GM23338 (cell line): ENCODE results near the gene CAMKK2. TPM values are rescaled to one million over a fixed set of nuclear protein-coding genes. Genes with fewer than 3 reads are reported as not detected.

ENCODE experiments used
- ATAC-seq: fragments of 200-7000 bp; cut with Tn5 transposase; 3 replicates; pipeline ENCODE4 v1.9.1; 2020
- DNase-seq: peaks from one replicate; pipeline ENCODE4 v3.0.0-alpha.2; 2015; ENCODE audit warnings: low spot score
- H2AFZ ChIP-seq: fragments of 200-600 bp; sonication (generic); 2 replicates; pipeline ENCODE4 v1.8.0; 2016; ENCODE audit warnings: antibody characterized with exemption, mild to moderate bottlenecking, moderate library complexity
- H3F3A ChIP-seq: fragments of 200-600 bp; sonication (generic); replicated peaks from 2 replicates; pipeline ENCODE4 v1.8.0; 2017; ENCODE audit warnings: antibody characterized with exemption, mixed run types, low read depth
- H3K27ac ChIP-seq: fragments of 200-600 bp; sonication (generic); 2 replicates; pipeline ENCODE4 v1.6.1; 2016; ENCODE audit warnings: low read depth
- H3K27me3 ChIP-seq: fragments of 200-600 bp; sonication (generic); 2 replicates; pipeline ENCODE4 v1.8.0; 2016; ENCODE audit warnings: mild to moderate bottlenecking, mixed run types, moderate library complexity; ENCODE audit not compliant: insufficient read depth
- H3K36me3 ChIP-seq: fragments of 200-600 bp; sonication (generic); 2 replicates; pipeline ENCODE4 v1.8.0; 2016; ENCODE audit warnings: mild to moderate bottlenecking; ENCODE audit not compliant: insufficient read depth
- H3K4me1 ChIP-seq: fragments of 200-600 bp; sonication (generic); 2 replicates; pipeline ENCODE4 v1.8.0; 2016; ENCODE audit warnings: mild to moderate bottlenecking, moderate library complexity; ENCODE audit not compliant: insufficient read depth
- H3K4me2 ChIP-seq: fragments of 200-600 bp; sonication (generic); 2 replicates; pipeline ENCODE4 v1.7.1; 2017; ENCODE audit warnings: mixed run types
- H3K4me3 ChIP-seq: fragments of 200-600 bp; sonication (generic); 2 replicates; pipeline ENCODE4 v1.6.1; 2016; ENCODE audit warnings: mixed run types
- H3K79me2 ChIP-seq: fragments of 200-600 bp; sonication (generic); replicated peaks from 2 replicates; pipeline ENCODE4 v1.8.0; 2017; ENCODE audit warnings: mild to moderate bottlenecking; ENCODE audit not compliant: insufficient read depth
- H3K9me2 ChIP-seq: fragments of 200-600 bp; sonication (generic); 2 replicates; pipeline ENCODE4 v1.8.0; 2017; ENCODE audit not compliant: insufficient read depth
- H4K20me1 ChIP-seq: fragments of 200-600 bp; sonication (generic); replicated peaks from 2 replicates; pipeline ENCODE4 v1.8.0; 2017; ENCODE audit warnings: mild to moderate bottlenecking; ENCODE audit not compliant: insufficient read depth
- H3K27ac Mint-ChIP-seq: 2 replicates; pipeline ENCODE4 v1.8.0; 2020; ENCODE audit warnings: inconsistent platforms, mild to moderate bottlenecking, moderate library complexity, mixed read lengths
- H3K27me3 Mint-ChIP-seq: 3 replicates; pipeline ENCODE4 v1.8.0; 2022; ENCODE audit warnings: low read depth, mild to moderate bottlenecking, moderate library complexity, mixed read lengths, inconsistent platforms; ENCODE audit not compliant: insufficient read depth, poor library complexity
- H3K36me3 Mint-ChIP-seq: 3 replicates; pipeline ENCODE4 v1.8.0; 2021; ENCODE audit warnings: low read depth, mild to moderate bottlenecking, inconsistent platforms, moderate library complexity, mixed read lengths
- H3K4me1 Mint-ChIP-seq: 3 replicates; pipeline ENCODE4 v1.8.0; 2020; ENCODE audit warnings: mild to moderate bottlenecking, inconsistent platforms, mixed read lengths
- H3K4me3 Mint-ChIP-seq: 3 replicates; pipeline ENCODE4 v1.8.0; 2021; ENCODE audit warnings: moderate library complexity, mild to moderate bottlenecking, inconsistent platforms, mixed read lengths
- H3K9me3 Mint-ChIP-seq: 3 replicates; pipeline ENCODE4 v1.8.0; 2020; ENCODE audit warnings: moderate library complexity, mild to moderate bottlenecking, inconsistent platforms, mixed read lengths
- CREB1 ChIP-seq: fragments of 250-450 bp; sonication (Bioruptor Pico); IDR thresholded peaks from 2 replicates; pipeline ENCODE4 v1.5.0; 2020; ENCODE audit warnings: low read depth, mild to moderate bottlenecking, moderate library complexity
- CTCF ChIP-seq, 2 experiments: fragments of 200-600 bp in 1 of 2; sonication (generic) in 1 of 2; conservative IDR thresholded peaks; 2 replicates each; pipeline versions ENCODE4 v1.5.1 to v1.6.1; 2016 to 2017; ENCODE audit warnings: antibody characterized with exemption in 2 of 2, low read depth in 2 of 2, mild to moderate bottlenecking in 2 of 2, moderate library complexity in 1 of 2
- EZH2 ChIP-seq: fragments of 200-600 bp; sonication (generic); IDR thresholded peaks from one replicate; pipeline ENCODE4 v1.8.0; 2017; ENCODE audit warnings: antibody characterized with exemption, mild to moderate bottlenecking, low read depth; ENCODE audit not compliant: unreplicated experiment
- EZH2phosphoT487 ChIP-seq: fragments of 200-600 bp; sonication (generic); IDR thresholded peaks from one replicate; pipeline ENCODE4 v1.8.1; 2018; ENCODE audit warnings: antibody characterized with exemption; ENCODE audit not compliant: unreplicated experiment
- JUNB ChIP-seq: IDR thresholded peaks from one replicate; pipeline ENCODE4 v1.6.1; 2016; ENCODE audit warnings: antibody characterized with exemption; ENCODE audit not compliant: unreplicated experiment
- POLR2AphosphoS5 ChIP-seq: IDR thresholded peaks from 2 replicates; pipeline ENCODE4 v1.6.1; 2016; ENCODE audit warnings: antibody characterized with exemption, low read depth
- REST ChIP-seq: IDR thresholded peaks from one replicate; pipeline ENCODE4 v1.6.1; 2018; ENCODE audit warnings: antibody characterized with exemption; ENCODE audit not compliant: unreplicated experiment
- STAT1 ChIP-seq: IDR thresholded peaks from one replicate; pipeline ENCODE4 v1.6.1; 2016; ENCODE audit warnings: antibody characterized with exemption; ENCODE audit not compliant: unreplicated experiment
- ZNF114 ChIP-seq: fragments of 250-450 bp; sonication (Bioruptor Pico); IDR thresholded peaks from 2 replicates; pipeline ENCODE4 v1.5.0; 2020; ENCODE audit warnings: mild to moderate bottlenecking, moderate library complexity
- ZNF331 ChIP-seq: fragments of 250-450 bp; sonication (Bioruptor Pico); IDR thresholded peaks from 2 replicates; pipeline ENCODE4 v1.5.0; 2020; ENCODE audit warnings: low read depth, mild to moderate bottlenecking, moderate library complexity
- ZNF462 ChIP-seq: fragments of 250-450 bp; sonication (Bioruptor Pico); IDR thresholded peaks from 2 replicates; pipeline ENCODE4 v1.5.0; 2020; ENCODE audit warnings: mild to moderate bottlenecking, moderate library complexity
- polyA plus RNA-seq: library from polyadenylated mRNA; unstranded; fragments of >200 nt; fragmentation: Nextera tagmentation; extraction: Ambion mirVana; gene quantifications from 2 replicates; pipeline ENCODE4 v1.2.1, GENCODE V29; 2016
- total RNA-seq: library from RNA; depleted of rRNA; stranded (reverse); fragments of >200 nt; shearing (Covaris generic); gene quantifications from 2 replicates; pipeline ENCODE4 v1.2.3, GENCODE V29; 2014

Gene CAMKK2
- total and polyA plus RNA-seq, 2 experiments from 2014 or later, result 10.3 to 26.4 TPM

DNA sequence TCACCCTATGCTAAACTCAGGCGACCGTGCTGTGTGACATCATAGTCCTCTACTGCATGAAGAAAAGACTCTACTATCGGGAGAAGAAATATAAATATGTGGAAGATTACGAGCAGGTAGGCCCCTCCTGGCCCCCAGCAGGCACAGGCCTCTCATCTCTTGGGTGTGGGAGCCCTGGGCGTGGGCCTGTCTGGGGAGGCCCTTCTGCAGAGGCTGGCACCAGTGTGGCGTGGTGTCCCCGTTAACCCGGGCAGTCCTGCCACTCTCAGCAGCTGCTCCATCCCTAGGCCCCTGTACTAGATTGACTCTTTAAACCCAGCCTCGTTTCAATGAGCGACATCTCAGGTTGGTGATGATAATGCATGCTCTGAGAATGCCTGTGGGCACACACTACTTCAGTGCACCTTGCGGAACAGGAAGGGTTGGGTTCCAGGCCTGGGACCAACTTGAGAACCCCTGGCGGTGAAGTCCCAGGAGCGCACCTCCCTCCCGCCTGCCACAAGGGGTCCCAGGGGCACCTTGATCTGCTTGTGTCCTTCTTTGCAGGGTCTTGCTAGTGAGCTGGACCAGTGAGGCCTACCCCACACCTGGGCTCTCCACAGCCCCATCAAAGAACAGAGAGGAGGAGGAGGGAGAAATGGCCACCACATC lies 63.4 kb downstream of the CAMKK2 start (continued):
- TF ChIP-seq CTCF (conservative IDR thresholded peaks at IDR 0.05; ENCODE audit: low read depth in 2 of 2), result peak; percentile 41 to 46

GRCh38 chr12:121232163-121232562 lies 64.3 kb downstream of the CAMKK2 start:
- no peak overlapping the region for H3K4me3 ChIP-seq
- H3K36me3 Mint-ChIP-seq, result peaks cover 11% of the 10 kb centered on the region
- H3K27me3 ChIP-seq, result no peaks in the 10 kb centered on the region
- no peak overlapping the region for H2AFZ ChIP-seq
- H3K4me3 Mint-ChIP-seq, result no peak overlapping the region
- H3K27ac Mint-ChIP-seq, result no peak overlapping the region; the same call in 1 of the 2 replicates
- H3K27me3 Mint-ChIP-seq, result peaks cover 5% of the 10 kb centered on the region
- no peak overlapping the region for H3K4me2 ChIP-seq
- no peak for DNase-seq
- no peaks in the 10 kb centered on the region for H3F3A ChIP-seq
- no peak overlapping the region for H3K27ac ChIP-seq
- no peaks in the 10 kb centered on the region for H3K9me2 ChIP-seq
- no peaks in the 10 kb centered on the region; the same call in 1 of the 2 replicates for H3K4me1 ChIP-seq
- no peak for ATAC-seq
- H3K4me1 Mint-ChIP-seq, result peaks cover 7% of the 10 kb centered on the region
- no peaks in the 10 kb centered on the region for H3K9me3 Mint-ChIP-seq
- H3K79me2 ChIP-seq, result no peaks in the 10 kb centered on the region
- H3K36me3 ChIP-seq, result 0 out of 2 replicates have a peak, but pooled peaks cover 2% of the 10 kb centered on the region
- no peaks in the 10 kb centered on the region for H4K20me1 ChIP-seq
- TF ChIP-seq EZH2, result no peak
- no peak for TF ChIP-seq ZNF462 (CRISPR knock-in tag)
- TF ChIP-seq CREB1 (CRISPR knock-in tag), result no peak
- no peak for TF ChIP-seq JUNB
- TF ChIP-seq CTCF (conservative IDR thresholded peaks at IDR 0.05; ENCODE audit: low read depth in 2 of 2), result no peak
- no peak for TF ChIP-seq REST
- no peak for TF ChIP-seq POLR2AphosphoS5
- TF ChIP-seq ZNF114 (CRISPR knock-in tag), result no peak
- TF ChIP-seq EZH2phosphoT487, result no peak
- no peak for TF ChIP-seq STAT1
- no peak for TF ChIP-seq ZNF331 (CRISPR knock-in tag)
